Activated CD4-positive, alpha-beta T cell treated with anti-CD3 and anti-CD28 coated beads, Interleukin-2, amount 10 ng/mL, durations not matched to agents 7 days and 5 days (primary cell): ENCODE results near the gene NFKB2. TPM values are rescaled to one million over a fixed set of nuclear protein-coding genes. Genes with fewer than 3 reads are reported as not detected.

ENCODE experiments used
- CTCF ChIA-PET: fragments of 350-600 bp; sonication (Branson Sonifier 250); formaldehyde crosslinking; loops from one replicate; lab custom pipeline; 2021; ENCODE audit warnings: antibody characterized with exemption; lab: Charles Lee
- POLR2A ChIA-PET: fragments of 350-600 bp; sonication (Branson Sonifier 250); formaldehyde crosslinking; loops from one replicate; lab custom pipeline; 2021; ENCODE audit warnings: antibody characterized with exemption; lab: Charles Lee
- DNase-seq: peaks from one replicate; pipeline ENCODE4 v3.0.0-alpha.2; 2020
- H3K27ac Mint-ChIP-seq: one replicate; pipeline ENCODE4 v1.8.0; 2021; ENCODE audit warnings: mild to moderate bottlenecking, moderate library complexity, mixed read lengths
- H3K27me3 Mint-ChIP-seq: one replicate; pipeline ENCODE4 v1.8.0; 2021; ENCODE audit warnings: mixed read lengths
- H3K36me3 Mint-ChIP-seq: one replicate; pipeline ENCODE4 v1.8.0; 2021; ENCODE audit warnings: low read depth, mixed read lengths
- H3K4me1 Mint-ChIP-seq: one replicate; pipeline ENCODE4 v1.8.0; 2021; ENCODE audit warnings: mixed read lengths
- H3K4me3 Mint-ChIP-seq: one replicate; pipeline ENCODE4 v1.8.0; 2021; ENCODE audit warnings: mild to moderate bottlenecking, moderate library complexity, mixed read lengths
- H3K9me3 Mint-ChIP-seq: one replicate; pipeline ENCODE4 v1.8.0; 2021; ENCODE audit warnings: mixed read lengths
- total RNA-seq, 2 experiments: library from RNA; stranded (reverse); gene quantifications; one replicate each; pipeline ENCODE4 v1.2.3, GENCODE V29; 2021

NFKB2 gene
- total RNA-seq, 2 experiments from 2014 or later, result 74.8 to 81.8 TPM

GRCh38 chr10:102431452-102432124 is 36.1 kb downstream of the NFKB2 start:
- no peaks in the 10 kb centered on the region for H3K9me3 Mint-ChIP-seq
- peak overlapping the region; percentile 95 for H3K27ac Mint-ChIP-seq

GRCh38 chr10:102432162-102432950 is 36.9 kb downstream of the NFKB2 start, which contains the start of gene CUEDC2:
Gene CUEDC2, minus strand, starts transcription at chr10:102432574. Its CDS starts 7,386 bp downstream, at chr10:102425188.
- no peaks in the 10 kb centered on the region for H3K27me3 Mint-ChIP-seq
- H3K27ac Mint-ChIP-seq, result peak within 1 kb of the TSS; percentile 95
- peak; percentile 97 for DNase-seq
- H3K4me3 Mint-ChIP-seq, result peak within 1 kb of the TSS; percentile 94
- POLR2A ChIA-PET, result interaction anchor here (0.6 to 1.4 kb wide), 7 partner anchors 9 to 46 kb away, joined by 3 to 5 read pairs (median 3); partner anchors contain the start of gene FBXL15
- peaks cover 49% of the 10 kb centered on the region for H3K4me1 Mint-ChIP-seq
- CTCF ChIA-PET, result interaction anchor here (0.6 to 3.1 kb wide), 18 partner anchors 10 to 300 kb away, joined by 3 to 32 read pairs (median 4); partner anchors contain the start of genes FBXL15 and PPRC1
- H3K36me3 Mint-ChIP-seq, result peaks cover 15% of the 10 kb centered on the region
- no peaks in the 10 kb centered on the region for H3K9me3 Mint-ChIP-seq

More at GRCh38 chr10:102431452-102432124, 36.1 kb downstream of the NFKB2 start:
- peaks cover 47% of the 10 kb centered on the region for H3K4me1 Mint-ChIP-seq
- no peak for DNase-seq
- POLR2A ChIA-PET, result interaction anchor here (1.0 to 1.4 kb wide), 2 partner anchors 10 to 30 kb away, joined by 3 to 4 read pairs; partner anchors contain the start of gene FBXL15
- peak overlapping the region; percentile 94 for H3K4me3 Mint-ChIP-seq
- no peaks in the 10 kb centered on the region for H3K27me3 Mint-ChIP-seq
- peaks cover 14% of the 10 kb centered on the region for H3K36me3 Mint-ChIP-seq
- CTCF ChIA-PET, result interaction anchor here (1.2 to 3.1 kb wide), 9 partner anchors 10 to 260 kb away, joined by 3 to 32 read pairs (median 7); partner anchors contain the start of gene FBXL15

GRCh38 chr10:102433619-102434046 is 38.1 kb downstream of the NFKB2 start:
- no peak for DNase-seq
- peaks cover 57% of the 10 kb centered on the region for H3K4me1 Mint-ChIP-seq
- peaks cover 27% of the 10 kb centered on the region for H3K36me3 Mint-ChIP-seq
- H3K9me3 Mint-ChIP-seq, result no peaks in the 10 kb centered on the region
- POLR2A ChIA-PET, result no interaction called here
- CTCF ChIA-PET, result interaction anchor here (0.7 to 3.1 kb wide), 9 partner anchors 12 to 301 kb away, joined by 3 to 32 read pairs (median 4); partner anchors contain the start of genes FBXL15, PPRC1 and SUFU
- no peaks in the 10 kb centered on the region for H3K27me3 Mint-ChIP-seq
- H3K27ac Mint-ChIP-seq, result peak overlapping the region; percentile 95
- H3K4me3 Mint-ChIP-seq, result peak overlapping the region; percentile 94

- Mint-ChIP-seq H3K4me1 (peaks cover 57% of the 10 kb centered on the region), H3K36me3 (peaks cover 27% of the 10 kb centered on the region), H3K27me3 (no peaks in the 10 kb centered on the region), H3K4me3 (peak overlapping the region; percentile 87), H3K27ac (peak overlapping the region; percentile 84), H3K9me3 (no peaks in the 10 kb centered on the region)
- ChIA-PET CTCF (interaction anchor here (0.7 to 3.1 kb wide), 14 partner anchors 10 to 302 kb away, joined by 3 to 32 read pairs (median 3); partner anchors contain the start of genes C10orf95, FBXL15, PPRC1 and SUFU), POLR2A (no interaction called here)
- DNase-seq, result no peak
Measured at GRCh38 chr10:102434394-102435132, 39.1 kb downstream of the NFKB2 start.

GRCh38 chr10:102435133-102435497 is 39.6 kb downstream of the NFKB2 start:
- Mint-ChIP-seq H3K27ac (peak overlapping the region; percentile 84), H3K36me3 (peaks cover 27% of the 10 kb centered on the region), H3K4me1 (peaks cover 57% of the 10 kb centered on the region), H3K4me3 (peak overlapping the region; percentile 87), H3K9me3 (no peaks in the 10 kb centered on the region), H3K27me3 (no peaks in the 10 kb centered on the region)
- ChIA-PET POLR2A (no interaction called here), CTCF (interaction anchor here (0.7 to 2.6 kb wide), 12 partner anchors 10 to 302 kb away, joined by 3 to 10 read pairs (median 4); partner anchors contain the start of genes C10orf95, PPRC1 and SUFU)
- DNase-seq, result no peak

- no peaks in the 10 kb centered on the region for H3K27me3 Mint-ChIP-seq
- H3K4me1 Mint-ChIP-seq, result peaks cover 58% of the 10 kb centered on the region
- peak overlapping the region; percentile 84 for H3K27ac Mint-ChIP-seq
- H3K9me3 Mint-ChIP-seq, result no peaks in the 10 kb centered on the region
- peak overlapping the region; percentile 87 for H3K4me3 Mint-ChIP-seq
- ChIA-PET CTCF (interaction anchor here (0.6 to 2.6 kb wide), 17 partner anchors 9 to 305 kb away, joined by 3 to 10 read pairs (median 4); partner anchors contain the start of genes C10orf95 and PPRC1), POLR2A (no interaction called here)
- DNase-seq, result peak; percentile 72
- H3K36me3 Mint-ChIP-seq, result peaks cover 25% of the 10 kb centered on the region
Measured at GRCh38 chr10:102435529-102436233, 40.2 kb downstream of the NFKB2 start.

- H3K4me3 Mint-ChIP-seq, result peak overlapping the region; percentile 87
- peaks cover 58% of the 10 kb centered on the region for H3K4me1 Mint-ChIP-seq
- H3K36me3 Mint-ChIP-seq, result peaks cover 25% of the 10 kb centered on the region
- peak overlapping the region; percentile 84 for H3K27ac Mint-ChIP-seq
- ChIA-PET POLR2A (no interaction called here), CTCF (interaction anchor here (0.6 to 2.6 kb wide), 10 partner anchors 10 to 306 kb away, joined by 3 to 10 read pairs (median 5); no protein-coding TSS in a partner anchor)
- no peaks in the 10 kb centered on the region for H3K27me3 Mint-ChIP-seq
- DNase-seq, result no peak
- H3K9me3 Mint-ChIP-seq, result no peaks in the 10 kb centered on the region
Measured at GRCh38 chr10:102436312-102436711, 40.8 kb downstream of the NFKB2 start.

GRCh38 chr10:102437515-102437914 is 42.0 kb downstream of the NFKB2 start:
- Mint-ChIP-seq H3K4me1 (peaks cover 59% of the 10 kb centered on the region), H3K4me3 (peak overlapping the region; percentile 87), H3K27me3 (no peaks in the 10 kb centered on the region), H3K36me3 (peaks cover 22% of the 10 kb centered on the region), H3K9me3 (no peaks in the 10 kb centered on the region), H3K27ac (peak overlapping the region; percentile 57)
- DNase-seq, result no peak
- CTCF ChIA-PET, result interaction anchor here (1.0 to 2.0 kb wide), 3 partner anchors 12 to 41 kb away, joined by 3 to 8 read pairs (median 5); no protein-coding TSS in a partner anchor
- POLR2A ChIA-PET, result no interaction called here

- no peaks in the 10 kb centered on the region for H3K27me3 Mint-ChIP-seq
- DNase-seq, result no peak
- peaks cover 52% of the 10 kb centered on the region for H3K4me1 Mint-ChIP-seq
- H3K36me3 Mint-ChIP-seq, result peaks cover 22% of the 10 kb centered on the region
- no peak overlapping the region for H3K27ac Mint-ChIP-seq
- CTCF ChIA-PET, result interaction anchor here (0.8 to 1.7 kb wide), 4 partner anchors 10 to 41 kb away, joined by 3 to 5 read pairs (median 3); no protein-coding TSS in a partner anchor
- no peaks in the 10 kb centered on the region for H3K9me3 Mint-ChIP-seq
- POLR2A ChIA-PET, result no interaction called here
- peak overlapping the region; percentile 47 for H3K4me3 Mint-ChIP-seq
Measured at GRCh38 chr10:102438374-102438773, 42.9 kb downstream of the NFKB2 start.

- Mint-ChIP-seq H3K27ac (no peak overlapping the region), H3K9me3 (no peaks in the 10 kb centered on the region), H3K27me3 (no peaks in the 10 kb centered on the region), H3K4me1 (peaks cover 26% of the 10 kb centered on the region), H3K4me3 (no peak overlapping the region), H3K36me3 (no peaks in the 10 kb centered on the region)
- DNase-seq, result no peak
- ChIA-PET CTCF (interaction anchor here (0.7 to 1.2 kb wide), 2 partner anchors 10 to 59 kb away, joined by 3 to 4 read pairs; partner anchors contain the start of gene SUFU), POLR2A (no interaction called here)
Measured at GRCh38 chr10:102444851-102445250, 49.3 kb downstream of the NFKB2 start.
